ENCODE data around the gene EFR3B. TPM values are rescaled to one million over a fixed set of nuclear protein-coding genes. Genes with fewer than 3 reads are reported as not detected.

The EFR3B gene
- polyA plus RNA-seq, 1 of the 3 experiments (the other 2 are of a cell fraction) = 1.5 TPM

DNA sequence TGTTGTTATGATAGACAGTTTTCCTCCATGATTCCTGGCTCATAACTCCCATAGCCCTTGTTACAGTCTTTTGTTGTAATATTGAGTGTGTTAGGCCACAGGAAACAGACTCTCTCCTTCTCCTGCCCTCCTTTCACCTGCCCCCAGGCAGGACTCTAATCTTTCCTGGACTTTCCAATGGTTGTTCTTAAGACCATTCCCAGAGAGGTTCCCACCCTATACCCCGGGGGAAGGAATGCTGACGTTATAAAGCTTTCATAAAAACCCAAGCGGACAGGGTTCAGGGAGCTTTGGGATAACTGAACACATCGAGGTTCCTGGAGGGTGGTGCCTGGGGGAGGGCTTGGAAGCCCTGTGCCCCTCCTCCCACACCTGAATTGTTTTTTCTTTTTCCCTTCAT is 2.8 kb upstream of the EFR3B start:
- Histone ChIP-seq H3K27ac (ENCODE audit: low read depth in 2 of 2, low read length in 1 of 2) (no peak overlapping the region), H3K4me2 (no peak overlapping the region), H3K9ac (no peak overlapping the region), H3K79me2 (ENCODE audit: insufficient read depth) (no peaks in the 10 kb centered on the region), H2AFZ (ENCODE audit: low read depth) (no peak overlapping the region), H3K9me2 (no peaks in the 10 kb centered on the region), H3K9me3 (no peaks in the 10 kb centered on the region), H3K4me1 (ENCODE audit: control insufficient read depth in 1 of 2, insufficient read depth in 2 of 2, low read depth in 1 of 2, low read length in 1 of 2) (peaks cover 7 to 34% of the 10 kb centered on the region in 2 experiments; a peak in 3 of 4 replicates), H3K4me3 (ENCODE audit: low read depth in 2 of 2, low read length in 1 of 2) (no peak overlapping the region), H3F3A (replicated peaks; ENCODE audit: insufficient read depth) (peaks cover 15% of the 10 kb centered on the region), H3K36me3 (replicated peaks in 1 of 2; ENCODE audit: control insufficient read depth in 1 of 2, insufficient read depth in 2 of 2, low read length in 1 of 2) (no peaks in the 10 kb centered on the region), H4K20me1 (ENCODE audit: insufficient read depth) (no peaks in the 10 kb centered on the region), H3K27me3 (ENCODE audit: insufficient read depth) (no peaks in the 10 kb centered on the region)
- DNase-seq = no peak
- 81% methylated on average over 4 of the region's 4 CpGs for WGBS (ENCODE audit: low lambda C conversion rate)
- POLR2A ChIA-PET = interaction anchor here (0.6 kb wide), 1 partner anchor 534 kb away, joined by 3 read pairs; no protein-coding TSS in a partner anchor
- TF ChIP-seq, protein P1, sequence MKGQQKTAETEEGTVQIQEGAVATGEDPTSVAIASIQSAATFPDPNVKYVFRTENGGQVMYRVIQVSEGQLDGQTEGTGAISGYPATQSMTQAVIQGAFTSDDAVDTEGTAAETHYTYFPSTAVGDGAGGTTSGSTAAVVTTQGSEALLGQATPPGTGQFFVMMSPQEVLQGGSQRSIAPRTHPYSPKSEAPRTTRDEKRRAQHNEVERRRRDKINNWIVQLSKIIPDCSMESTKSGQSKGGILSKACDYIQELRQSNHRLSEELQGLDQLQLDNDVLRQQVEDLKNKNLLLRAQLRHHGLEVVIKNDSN (IDR thresholded peaks at IDR 0.05; ENCODE audit: borderline replicate concordance, low read depth) = no peak
- TF ChIP-seq JUND (IDR thresholded peaks at IDR 0.05) = no peak
- no peak for TF ChIP-seq FOXJ3 (CRISPR knock-in tag; IDR thresholded peaks at IDR 0.05)
- TF ChIP-seq YY1 (IDR thresholded peaks at IDR 0.05; ENCODE audit: low read depth) = no peak
- TF ChIP-seq EP300 (IDR thresholded peaks at IDR 0.05; ENCODE audit: borderline replicate concordance in 1 of 2, low read depth in 1 of 2, low read length in 1 of 2) = no peak
- CTCF ChIA-PET = interaction anchor here (0.7 to 7.0 kb wide), 4 partner anchors 26 to 66 kb away, joined by 3 to 49 read pairs (median 6); no protein-coding TSS in a partner anchor

DNA sequence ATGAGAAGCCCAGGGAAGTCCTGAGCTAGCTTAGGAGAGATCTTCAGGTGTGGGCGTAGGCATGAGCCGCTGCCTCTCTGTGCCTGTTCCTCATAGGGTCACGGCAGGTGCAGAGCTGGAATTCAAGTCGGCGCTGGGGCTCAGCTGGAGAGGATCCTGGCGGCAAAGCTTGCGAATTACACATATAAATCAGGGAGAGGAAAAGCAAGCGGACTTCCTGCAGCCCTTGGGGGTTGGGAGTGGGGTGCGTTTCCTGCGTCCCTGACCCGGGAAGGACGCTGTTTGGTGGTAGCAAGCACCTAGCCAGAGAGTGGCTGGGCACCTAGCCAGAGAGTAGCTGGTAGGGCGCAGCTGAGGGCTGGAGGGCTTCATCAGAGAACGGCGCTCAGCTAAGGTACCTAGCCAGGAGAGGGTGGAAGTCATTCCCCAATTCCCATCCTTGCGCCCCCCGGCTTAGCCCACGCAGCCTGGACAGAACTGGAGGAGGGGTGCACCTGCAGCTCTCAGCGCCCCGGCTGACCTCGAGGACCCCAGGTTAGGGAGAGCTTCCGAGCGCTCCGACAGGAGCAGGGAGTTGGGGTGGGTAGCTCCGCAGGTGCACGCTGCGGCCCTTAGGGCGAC is 459 bp upstream of the EFR3B start:
- DNase-seq = peak; percentile 85
- Histone ChIP-seq H3K9me2 (no peaks in the 10 kb centered on the region), H3K9me3 (no peaks in the 10 kb centered on the region), H3K4me3 (ENCODE audit: low read depth in 2 of 2, low read length in 1 of 2) (peak overlapping the region; percentile 62 to 64), H4K20me1 (ENCODE audit: insufficient read depth) (no peaks in the 10 kb centered on the region), H3F3A (replicated peaks; ENCODE audit: insufficient read depth) (peaks cover 15% of the 10 kb centered on the region), H3K4me1 (ENCODE audit: control insufficient read depth in 1 of 2, insufficient read depth in 2 of 2, low read depth in 1 of 2, low read length in 1 of 2) (peaks cover 11 to 26% of the 10 kb centered on the region in 2 experiments; a peak in 3 of 4 replicates), H3K9ac (no peak overlapping the region), H3K4me2 (peak overlapping the region; percentile 85), H3K27me3 (ENCODE audit: insufficient read depth) (no peaks in the 10 kb centered on the region), H3K79me2 (ENCODE audit: insufficient read depth) (peaks cover 5% of the 10 kb centered on the region; the same call in 1 of the 2 replicates), H2AFZ (ENCODE audit: low read depth) (peak overlapping the region; percentile 58), H3K27ac (ENCODE audit: low read depth in 2 of 2, low read length in 1 of 2) (peak overlapping the region in 1 of 2 experiments; percentile 80; a peak in 2 of 4 replicates), H3K36me3 (replicated peaks in 1 of 2; ENCODE audit: control insufficient read depth in 1 of 2, insufficient read depth in 2 of 2, low read length in 1 of 2) (no peaks in the 10 kb centered on the region)
- CTCF ChIA-PET = interaction anchor here (0.6 to 7.0 kb wide), 21 partner anchors 9 to 187 kb away, joined by 3 to 49 read pairs (median 4); no protein-coding TSS in a partner anchor
- TF ChIP-seq, protein P2, sequence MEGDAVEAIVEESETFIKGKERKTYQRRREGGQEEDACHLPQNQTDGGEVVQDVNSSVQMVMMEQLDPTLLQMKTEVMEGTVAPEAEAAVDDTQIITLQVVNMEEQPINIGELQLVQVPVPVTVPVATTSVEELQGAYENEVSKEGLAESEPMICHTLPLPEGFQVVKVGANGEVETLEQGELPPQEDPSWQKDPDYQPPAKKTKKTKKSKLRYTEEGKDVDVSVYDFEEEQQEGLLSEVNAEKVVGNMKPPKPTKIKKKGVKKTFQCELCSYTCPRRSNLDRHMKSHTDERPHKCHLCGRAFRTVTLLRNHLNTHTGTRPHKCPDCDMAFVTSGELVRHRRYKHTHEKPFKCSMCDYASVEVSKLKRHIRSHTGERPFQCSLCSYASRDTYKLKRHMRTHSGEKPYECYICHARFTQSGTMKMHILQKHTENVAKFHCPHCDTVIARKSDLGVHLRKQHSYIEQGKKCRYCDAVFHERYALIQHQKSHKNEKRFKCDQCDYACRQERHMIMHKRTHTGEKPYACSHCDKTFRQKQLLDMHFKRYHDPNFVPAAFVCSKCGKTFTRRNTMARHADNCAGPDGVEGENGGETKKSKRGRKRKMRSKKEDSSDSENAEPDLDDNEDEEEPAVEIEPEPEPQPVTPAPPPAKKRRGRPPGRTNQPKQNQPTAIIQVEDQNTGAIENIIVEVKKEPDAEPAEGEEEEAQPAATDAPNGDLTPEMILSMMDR (IDR thresholded peaks at IDR 0.05) = peak; percentile 53
- no peak for TF ChIP-seq TCF12 (IDR thresholded peaks at IDR 0.05)
- TF ChIP-seq CHD2 (IDR thresholded peaks at IDR 0.05; ENCODE audit: low read length, partially characterized antibody) = no peak
- TF ChIP-seq RAD21 (IDR thresholded peaks at IDR 0.05; ENCODE audit: low read length) = peak; percentile 45
- TF ChIP-seq NFIC (IDR thresholded peaks at IDR 0.05; ENCODE audit: borderline replicate concordance) = no peak
- TF ChIP-seq, protein P3, sequence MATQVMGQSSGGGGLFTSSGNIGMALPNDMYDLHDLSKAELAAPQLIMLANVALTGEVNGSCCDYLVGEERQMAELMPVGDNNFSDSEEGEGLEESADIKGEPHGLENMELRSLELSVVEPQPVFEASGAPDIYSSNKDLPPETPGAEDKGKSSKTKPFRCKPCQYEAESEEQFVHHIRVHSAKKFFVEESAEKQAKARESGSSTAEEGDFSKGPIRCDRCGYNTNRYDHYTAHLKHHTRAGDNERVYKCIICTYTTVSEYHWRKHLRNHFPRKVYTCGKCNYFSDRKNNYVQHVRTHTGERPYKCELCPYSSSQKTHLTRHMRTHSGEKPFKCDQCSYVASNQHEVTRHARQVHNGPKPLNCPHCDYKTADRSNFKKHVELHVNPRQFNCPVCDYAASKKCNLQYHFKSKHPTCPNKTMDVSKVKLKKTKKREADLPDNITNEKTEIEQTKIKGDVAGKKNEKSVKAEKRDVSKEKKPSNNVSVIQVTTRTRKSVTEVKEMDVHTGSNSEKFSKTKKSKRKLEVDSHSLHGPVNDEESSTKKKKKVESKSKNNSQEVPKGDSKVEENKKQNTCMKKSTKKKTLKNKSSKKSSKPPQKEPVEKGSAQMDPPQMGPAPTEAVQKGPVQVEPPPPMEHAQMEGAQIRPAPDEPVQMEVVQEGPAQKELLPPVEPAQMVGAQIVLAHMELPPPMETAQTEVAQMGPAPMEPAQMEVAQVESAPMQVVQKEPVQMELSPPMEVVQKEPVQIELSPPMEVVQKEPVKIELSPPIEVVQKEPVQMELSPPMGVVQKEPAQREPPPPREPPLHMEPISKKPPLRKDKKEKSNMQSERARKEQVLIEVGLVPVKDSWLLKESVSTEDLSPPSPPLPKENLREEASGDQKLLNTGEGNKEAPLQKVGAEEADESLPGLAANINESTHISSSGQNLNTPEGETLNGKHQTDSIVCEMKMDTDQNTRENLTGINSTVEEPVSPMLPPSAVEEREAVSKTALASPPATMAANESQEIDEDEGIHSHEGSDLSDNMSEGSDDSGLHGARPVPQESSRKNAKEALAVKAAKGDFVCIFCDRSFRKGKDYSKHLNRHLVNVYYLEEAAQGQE (IDR thresholded peaks at IDR 0.05; ENCODE audit: low read depth, low read length) = no peak
- TF ChIP-seq MEF2A (IDR thresholded peaks at IDR 0.05; ENCODE audit: borderline replicate concordance, low read depth) = no peak
- TF ChIP-seq SMC3 (IDR thresholded peaks at IDR 0.05; ENCODE audit: low read depth, low read length) = no peak; the same call in 1 of the 2 replicates
- no peak for TF ChIP-seq EP300 (IDR thresholded peaks at IDR 0.05; ENCODE audit: borderline replicate concordance in 1 of 2, low read depth in 1 of 2, low read length in 1 of 2)
- no peak for TF ChIP-seq TEAD4 (IDR thresholded peaks at IDR 0.05; ENCODE audit: borderline replicate concordance, insufficient read depth)
- POLR2A ChIA-PET = interaction anchor here (0.7 to 1.3 kb wide), 4 partner anchors 57 to 248 kb away, joined by 3 to 8 read pairs (median 3); partner anchors contain the start of genes CENPO and PTRHD1
- WGBS (ENCODE audit: low lambda C conversion rate) = 5% methylated on average over 15 of the region's 28 CpGs

Measured in SK-N-SH (cell line).